UCSD-AML1 (cell line): Measurements from ENCODE around the gene MTX1.

Experiments used
- DNase-seq: peaks from one replicate; lab custom pipeline; 2025; ENCODE audit not compliant: unreplicated experiment; lab: John Stamatoyannopoulos, UW

MTX1 gene

GRCh38 chr1:155173478-155174323 is 34.8 kb upstream of the MTX1 start, which contains the start of gene TRIM46:
Gene TRIM46, plus strand, starts transcription at chr1:155173849. Its CDS starts 118 bp downstream, at chr1:155173967.
- DNase-seq = no peak

GRCh38 chr1:155174324-155175280 is 33.9 kb upstream of the MTX1 start:
- DNase-seq = no peak

- DNase-seq = no peak
These were observed 33.1 kb upstream of the MTX1 start for GRCh38 chr1:155175281-155175926.

GRCh38 chr1:155175927-155176371 is 32.5 kb upstream of the MTX1 start:
- peak; percentile 49 for DNase-seq

GRCh38 chr1:155176544-155177071 is 31.9 kb upstream of the MTX1 start:
- DNase-seq = peak; percentile 80

- DNase-seq = no peak
These were observed 31.1 kb upstream of the MTX1 start for GRCh38 chr1:155177192-155177917.

GRCh38 chr1:155177918-155178281 is 30.6 kb upstream of the MTX1 start:
- no peak for DNase-seq

GRCh38 chr1:155178441-155179111 is 29.9 kb upstream of the MTX1 start:
- no peak for DNase-seq

- DNase-seq = no peak
These were observed 29.1 kb upstream of the MTX1 start for GRCh38 chr1:155179112-155180031.

- no peak for DNase-seq
These were observed 27.0 kb upstream of the MTX1 start for GRCh38 chr1:155181371-155182051.

GRCh38 chr1:155182052-155182550 is 26.4 kb upstream of the MTX1 start:
- no peak for DNase-seq

GRCh38 chr1:155183775-155184221 is 24.7 kb upstream of the MTX1 start:
- no peak for DNase-seq

GRCh38 chr1:155184351-155184811 is 24.1 kb upstream of the MTX1 start:
- no peak for DNase-seq

- DNase-seq = peak; percentile 33
These were observed 23.4 kb upstream of the MTX1 start for GRCh38 chr1:155184835-155185782.

- DNase-seq = no peak
These were observed 22.8 kb upstream of the MTX1 start for GRCh38 chr1:155185783-155186066.

- DNase-seq = no peak
These were observed 22.3 kb upstream of the MTX1 start for GRCh38 chr1:155186067-155186793.
